HG02588 (cell line): ENCODE results near the gene AUH.
A peak's percentile ranks its signal among the peaks of the same experiment; 100 is the strongest.
"Not testable (repeated sequence)": the region's sequence is repeated elsewhere in the genome, so short reads cannot be mapped to it uniquely, and the experiment has no call there.

Experiments
- ATAC-seq: cut with Tn5 transposase; IDR thresholded peaks from one replicate; pipeline ENCODE4 v1.9.1; 2021; ENCODE audit warnings: mild to moderate bottlenecking, moderate library complexity; ENCODE audit not compliant: unreplicated experiment

The AUH gene, protein sequence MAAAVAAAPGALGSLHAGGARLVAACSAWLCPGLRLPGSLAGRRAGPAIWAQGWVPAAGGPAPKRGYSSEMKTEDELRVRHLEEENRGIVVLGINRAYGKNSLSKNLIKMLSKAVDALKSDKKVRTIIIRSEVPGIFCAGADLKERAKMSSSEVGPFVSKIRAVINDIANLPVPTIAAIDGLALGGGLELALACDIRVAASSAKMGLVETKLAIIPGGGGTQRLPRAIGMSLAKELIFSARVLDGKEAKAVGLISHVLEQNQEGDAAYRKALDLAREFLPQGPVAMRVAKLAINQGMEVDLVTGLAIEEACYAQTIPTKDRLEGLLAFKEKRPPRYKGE

GRCh38 chr9:91361291-91362050, at the start of gene AUH:
TSS of gene AUH (minus strand) at chr9:91361918. CDS start at chr9:91361889, 29 bp downstream.
- peak; percentile 88 for ATAC-seq

GRCh38 chr9:91411096-91411771, 49.5 kb upstream of the AUH start:
- no peak for ATAC-seq

GRCh38 chr9:91410161-91410560, 48.4 kb upstream of the AUH start:
- no peak for ATAC-seq

GRCh38 chr9:91408475-91408874, 46.8 kb upstream of the AUH start:
- ATAC-seq: no peak

DNA sequence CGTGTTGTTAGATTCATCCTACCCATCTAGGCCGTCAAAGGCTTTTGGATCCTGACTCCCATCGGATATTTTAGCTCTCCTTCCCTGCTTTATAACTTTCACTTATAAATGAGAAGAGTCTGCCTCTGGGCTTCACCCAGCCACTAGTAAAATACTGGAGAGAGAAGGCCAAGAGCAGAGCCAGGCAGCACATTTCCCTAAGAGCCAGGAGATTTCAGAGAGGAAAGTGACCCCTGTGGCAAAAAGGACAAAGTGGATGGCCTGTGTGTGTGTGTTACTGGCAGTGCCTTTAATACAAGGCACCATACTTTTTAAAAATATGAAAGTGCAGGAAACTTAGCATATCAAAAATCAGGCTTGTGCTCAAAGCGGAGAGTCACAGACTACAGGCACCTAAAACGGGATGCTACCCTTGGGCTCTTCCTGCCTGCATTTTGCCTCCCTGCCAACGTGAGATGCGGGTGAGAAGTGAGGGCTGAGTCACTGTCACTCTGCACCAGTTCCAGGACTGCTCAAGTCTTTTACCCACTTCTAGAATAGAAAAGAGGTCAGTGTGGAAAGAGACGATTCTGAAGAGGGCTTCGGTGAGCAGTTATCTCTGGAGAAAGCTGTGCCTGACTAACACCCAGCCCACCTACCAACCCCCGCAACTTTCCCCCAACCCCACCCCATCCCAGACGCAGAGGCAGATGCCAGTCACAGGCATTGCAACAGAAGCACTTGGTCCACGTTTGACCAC, 46.0 kb upstream of the AUH start:
- ATAC-seq: no peak

DNA sequence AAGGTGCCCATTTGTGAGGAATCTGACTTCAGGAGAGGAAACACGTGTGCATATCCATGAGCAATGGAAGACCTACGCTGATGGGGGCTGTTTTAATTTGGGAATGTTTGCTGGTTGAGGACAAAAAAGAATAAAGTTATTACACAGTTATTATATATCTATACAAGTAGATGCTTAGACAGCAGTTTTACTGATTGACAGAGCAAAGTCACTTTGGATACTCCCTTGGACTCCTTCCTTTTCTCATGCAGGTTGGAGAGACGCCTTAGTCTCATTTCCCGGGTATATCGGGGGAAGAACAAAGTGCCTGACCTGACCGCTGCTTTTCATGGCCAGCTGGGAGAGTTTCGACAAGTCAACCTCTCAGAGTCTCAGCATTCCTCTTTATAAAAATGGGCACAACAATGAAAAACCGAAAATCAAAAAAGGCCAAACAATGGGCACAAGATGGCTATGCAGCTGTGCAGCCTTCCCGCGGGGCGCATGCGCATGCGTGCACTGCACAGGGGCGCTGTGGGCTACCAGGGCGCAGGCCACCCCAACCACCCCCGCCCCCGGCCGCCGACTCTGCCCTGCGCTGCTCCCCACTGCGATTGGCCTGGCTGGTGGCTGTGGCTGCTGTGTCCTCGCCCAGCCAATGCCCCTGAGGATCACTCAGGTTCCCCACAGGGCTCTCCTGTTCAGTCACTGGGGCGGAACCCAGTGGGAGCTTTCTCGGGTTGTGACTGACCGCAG, 43.8 kb upstream of the AUH start:
- ATAC-seq: no peak

- ATAC-seq: no peak
Observed at GRCh38 chr9:91403665-91404543, 42.2 kb upstream of the AUH start.

DNA sequence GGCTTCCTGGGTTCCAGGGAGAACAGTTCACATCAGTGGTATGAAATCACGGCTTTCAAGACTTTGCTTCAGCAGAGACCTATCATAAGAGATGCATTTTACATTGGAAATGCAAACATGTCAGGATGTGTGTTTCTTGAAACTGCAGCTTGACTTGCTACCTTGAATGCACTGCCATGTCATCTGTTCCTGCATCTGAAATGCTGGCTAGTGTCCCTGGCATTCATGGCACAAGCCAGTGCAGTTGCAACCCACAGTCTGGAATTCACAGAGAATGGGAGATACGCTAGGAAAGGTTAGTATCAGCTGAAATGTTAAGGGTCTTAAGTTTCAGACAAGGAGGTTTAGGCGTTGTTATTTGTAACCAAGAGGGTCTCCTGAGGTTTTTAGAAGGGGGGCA, 37.2 kb upstream of the AUH start:
- no peak for ATAC-seq

DNA sequence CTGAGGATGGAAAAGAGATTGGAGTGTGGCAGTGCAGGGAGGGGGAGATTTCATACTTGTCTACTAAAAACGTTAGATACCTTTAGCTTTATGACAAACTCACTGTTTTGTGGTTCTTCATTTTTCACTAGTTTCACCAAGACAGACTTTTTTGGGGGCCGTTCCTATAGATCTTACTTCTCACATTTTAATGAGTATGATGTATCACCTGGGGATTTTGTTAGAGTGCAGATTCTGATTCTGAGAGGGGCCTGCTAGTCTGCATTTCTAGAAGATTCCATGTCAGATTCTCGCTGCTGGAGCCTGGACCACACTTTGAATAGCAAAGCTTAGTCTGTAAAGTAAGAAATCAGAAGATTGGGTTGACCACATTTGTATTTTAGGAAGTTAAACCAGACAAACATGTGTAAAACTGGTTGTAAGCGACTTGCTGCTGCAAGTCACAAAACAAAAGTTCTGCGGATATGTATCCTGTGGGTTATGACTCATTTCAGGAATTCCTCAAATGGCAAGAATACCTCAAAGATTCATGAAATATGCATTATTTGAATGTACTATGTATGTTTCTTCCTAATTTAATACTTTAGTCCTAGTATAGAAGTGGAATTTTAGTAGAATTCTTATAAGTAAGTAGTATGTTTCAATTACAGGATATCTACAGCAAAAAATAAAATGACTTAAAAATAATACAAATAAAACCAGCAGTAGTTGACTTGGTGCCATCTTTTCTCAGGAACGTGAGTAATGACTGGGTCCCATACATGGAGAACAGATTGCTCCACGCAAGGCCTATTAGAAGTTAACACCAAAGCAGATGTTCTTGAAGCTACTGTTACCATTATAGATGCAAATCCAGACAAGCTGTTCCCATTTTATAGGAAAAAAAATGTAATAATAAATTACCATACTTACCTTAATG, 34.1 kb upstream of the AUH start:
- ATAC-seq: no peak

DNA sequence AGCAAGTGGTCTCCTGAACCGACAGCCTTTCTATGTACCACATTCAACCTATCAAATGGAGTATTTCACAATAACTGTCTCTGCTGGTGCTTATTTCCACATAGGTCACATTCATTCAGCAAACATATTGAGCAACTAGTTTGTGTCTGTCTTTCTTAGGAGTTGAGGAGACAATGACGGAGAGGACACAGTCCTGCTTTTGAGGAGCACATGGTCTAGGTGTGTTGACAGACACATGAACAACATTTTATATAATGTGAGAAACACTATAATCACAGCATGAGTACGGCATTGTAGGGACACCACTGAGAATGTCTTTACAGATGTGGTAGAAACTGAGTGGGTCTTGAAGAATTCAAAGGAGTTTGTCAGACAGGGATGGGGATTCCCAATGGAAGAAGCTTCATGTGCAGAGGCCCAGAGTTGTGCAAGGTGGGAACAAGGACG, 33.4 kb upstream of the AUH start:
- ATAC-seq: no peak

DNA sequence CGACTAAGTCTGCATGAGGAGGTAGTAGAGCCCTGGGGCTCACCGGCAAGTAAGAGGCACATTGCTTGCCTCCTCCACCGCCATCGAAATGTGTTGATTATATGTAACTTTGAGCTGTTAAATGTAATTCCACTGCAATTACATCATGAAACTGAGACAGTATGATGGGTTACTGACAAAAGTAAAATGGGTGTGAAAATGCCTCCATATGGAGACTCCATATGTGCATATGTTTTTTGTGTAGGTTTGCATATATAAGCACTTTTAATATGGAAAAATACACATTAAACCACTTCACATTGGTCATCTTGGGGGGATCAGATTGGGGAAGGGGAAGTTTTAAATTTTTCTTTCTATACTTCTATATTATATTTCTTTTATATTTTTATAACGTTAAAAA, 32.1 kb upstream of the AUH start:
- ATAC-seq: no peak

- no peak for ATAC-seq
Observed at GRCh38 chr9:91392435-91392834, 30.7 kb upstream of the AUH start.

GRCh38 chr9:91391818-91392217, 30.1 kb upstream of the AUH start:
- no peak for ATAC-seq

DNA sequence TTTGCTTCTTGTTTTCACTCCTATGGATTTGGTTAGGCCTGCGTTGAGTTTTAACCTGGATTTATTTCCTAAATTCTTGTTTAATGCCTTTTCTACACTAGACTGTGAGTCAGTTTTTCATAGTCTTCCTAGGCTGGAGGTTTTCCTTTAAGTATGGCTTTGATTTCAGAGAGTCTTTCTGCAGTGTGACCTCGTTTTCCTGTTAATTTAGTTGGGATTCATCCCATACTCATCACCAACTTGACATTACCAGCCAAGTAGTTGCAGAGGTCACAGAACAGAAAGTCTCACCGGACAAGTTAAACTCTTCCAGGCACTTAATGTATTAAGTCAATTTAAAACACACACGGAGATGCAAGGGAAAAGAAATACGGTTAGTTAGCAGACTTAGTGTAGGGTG, 29.7 kb upstream of the AUH start:
- ATAC-seq: no peak

DNA sequence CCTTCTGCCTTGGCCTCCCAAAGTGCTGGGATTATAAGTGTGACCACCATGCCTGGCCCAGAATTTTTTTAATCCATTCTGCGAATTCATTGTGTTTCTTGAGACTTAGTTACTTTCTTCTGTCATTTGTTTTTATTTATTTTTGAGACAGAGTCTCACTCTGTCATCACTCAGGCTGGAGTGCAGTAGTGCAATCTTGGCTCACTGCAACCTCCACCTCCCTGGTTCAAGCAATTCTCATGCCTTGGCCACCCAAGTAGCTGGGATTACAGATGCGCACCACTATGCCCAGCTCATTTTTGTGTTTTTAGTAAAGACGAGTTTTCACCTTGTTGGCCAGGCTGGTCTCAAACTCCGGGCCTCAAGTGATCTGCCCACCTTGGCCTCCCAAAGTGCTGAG, 28.0 kb upstream of the AUH start:
- not testable (repeated sequence) for ATAC-seq

DNA sequence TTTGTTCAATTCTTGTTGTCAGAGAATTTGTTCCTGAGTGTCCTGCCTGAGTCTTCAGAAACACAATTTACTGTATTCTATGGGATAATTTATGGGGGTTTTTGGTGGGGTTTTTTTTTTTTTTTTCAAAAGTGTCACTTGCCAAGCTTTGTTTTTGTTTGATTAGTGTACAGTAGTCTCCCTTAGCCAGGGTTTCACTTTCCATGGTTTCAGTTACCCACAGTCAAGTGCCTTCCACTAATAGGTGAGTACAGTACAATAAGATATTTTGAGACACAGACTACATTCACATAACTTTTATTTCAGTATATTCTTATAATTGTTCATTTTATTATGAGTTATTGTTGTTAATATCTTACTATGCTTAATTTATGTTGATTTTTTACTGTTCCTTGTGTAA, 25.0 kb upstream of the AUH start:
- no peak for ATAC-seq

- ATAC-seq: no peak
Observed at GRCh38 chr9:91384954-91385353, 23.2 kb upstream of the AUH start.

GRCh38 chr9:91383577-91383976, 21.9 kb upstream of the AUH start:
- no peak for ATAC-seq
